Measurements from ENCODE around the gene ZNF583.

DNA sequence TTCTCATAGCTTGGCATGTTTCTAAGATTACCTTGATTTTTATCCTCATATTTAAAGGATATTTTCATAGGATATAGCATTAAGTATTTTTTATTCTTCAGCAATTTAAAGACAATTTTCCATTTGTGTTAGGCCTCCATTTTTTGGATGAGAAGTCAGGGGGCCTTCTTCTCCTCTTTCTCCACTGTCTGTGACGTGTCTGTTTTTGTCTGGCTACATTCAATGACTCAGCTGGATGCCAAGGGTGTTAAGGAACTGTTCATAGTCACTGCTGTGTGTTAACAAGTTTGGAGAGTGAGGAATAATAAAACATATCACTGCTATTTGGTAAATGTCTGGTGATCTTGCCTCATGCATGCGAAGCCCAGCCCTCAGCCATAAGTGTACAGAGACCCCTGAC is 47.2 kb upstream of the ZNF583 start:
- TF ChIP-seq, protein P1, sequence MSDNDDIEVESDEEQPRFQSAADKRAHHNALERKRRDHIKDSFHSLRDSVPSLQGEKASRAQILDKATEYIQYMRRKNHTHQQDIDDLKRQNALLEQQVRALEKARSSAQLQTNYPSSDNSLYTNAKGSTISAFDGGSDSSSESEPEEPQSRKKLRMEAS (IDR thresholded peaks at IDR 0.05; ENCODE audit: low read depth): no peak
- TF ChIP-seq SIN3A (IDR thresholded peaks at IDR 0.05; ENCODE audit: borderline replicate concordance, low read depth, low read length): no peak
